NB4 (cell line): ENCODE results near the gene FOCAD.

Experiments
- DNase-seq: peaks from one replicate; pipeline ENCODE4 v3.0.0; 2010; ENCODE audit warnings: low read depth
- H3K4me3 ChIP-seq: one replicate; pipeline ENCODE4 v1.5.1; 2011; ENCODE audit warnings: mild to moderate bottlenecking, low read depth, low read length, moderate library complexity
- MAX ChIP-seq: IDR thresholded peaks from 2 replicates; pipeline ENCODE4 v1.6.1; 2011; ENCODE audit warnings: low read depth, low read length
- MYC ChIP-seq: IDR thresholded peaks from 2 replicates; pipeline ENCODE4 v1.6.1; 2011; ENCODE audit warnings: low read depth, low read length
- POLR2A ChIP-seq: IDR thresholded peaks from 2 replicates; pipeline ENCODE4 v1.6.1; 2011; ENCODE audit warnings: mild to moderate bottlenecking; ENCODE audit not compliant: insufficient read length; ENCODE audit errors: extremely low read depth
- TF ChIP-seq, protein P1 (sequence below): IDR thresholded peaks from one replicate; pipeline ENCODE4 v1.5.1; 2012; ENCODE audit warnings: low read depth, low read length

Gene FOCAD

GRCh38 chr9:20729523-20729922 lies 45.5 kb downstream of the FOCAD start:
- TF ChIP-seq, protein P1, sequence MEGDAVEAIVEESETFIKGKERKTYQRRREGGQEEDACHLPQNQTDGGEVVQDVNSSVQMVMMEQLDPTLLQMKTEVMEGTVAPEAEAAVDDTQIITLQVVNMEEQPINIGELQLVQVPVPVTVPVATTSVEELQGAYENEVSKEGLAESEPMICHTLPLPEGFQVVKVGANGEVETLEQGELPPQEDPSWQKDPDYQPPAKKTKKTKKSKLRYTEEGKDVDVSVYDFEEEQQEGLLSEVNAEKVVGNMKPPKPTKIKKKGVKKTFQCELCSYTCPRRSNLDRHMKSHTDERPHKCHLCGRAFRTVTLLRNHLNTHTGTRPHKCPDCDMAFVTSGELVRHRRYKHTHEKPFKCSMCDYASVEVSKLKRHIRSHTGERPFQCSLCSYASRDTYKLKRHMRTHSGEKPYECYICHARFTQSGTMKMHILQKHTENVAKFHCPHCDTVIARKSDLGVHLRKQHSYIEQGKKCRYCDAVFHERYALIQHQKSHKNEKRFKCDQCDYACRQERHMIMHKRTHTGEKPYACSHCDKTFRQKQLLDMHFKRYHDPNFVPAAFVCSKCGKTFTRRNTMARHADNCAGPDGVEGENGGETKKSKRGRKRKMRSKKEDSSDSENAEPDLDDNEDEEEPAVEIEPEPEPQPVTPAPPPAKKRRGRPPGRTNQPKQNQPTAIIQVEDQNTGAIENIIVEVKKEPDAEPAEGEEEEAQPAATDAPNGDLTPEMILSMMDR: no peak
- TF ChIP-seq POLR2A (no peak), MAX (no peak), MYC (no peak)
- DNase-seq: no peak
- H3K4me3 ChIP-seq: no peak overlapping the region

DNA sequence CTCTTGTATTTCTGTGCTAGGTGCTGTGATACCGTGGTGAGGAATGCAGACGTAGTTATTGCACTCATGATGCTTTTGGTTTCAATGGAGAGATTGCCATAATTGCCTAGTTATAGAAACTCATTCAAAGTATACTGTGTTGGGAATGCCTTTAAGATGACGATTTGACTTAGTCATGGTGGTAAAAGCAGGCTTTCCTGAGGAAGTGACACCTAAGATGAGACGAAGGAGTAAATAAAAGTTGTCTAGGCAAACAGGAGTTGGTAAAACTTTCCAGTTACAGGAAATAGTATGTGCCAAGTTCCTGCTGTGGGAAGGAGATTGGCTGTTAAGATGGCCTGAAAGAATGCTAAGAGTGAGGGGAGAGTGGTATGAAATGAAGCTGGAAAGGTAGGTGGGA lies 48.1 kb downstream of the FOCAD start:
- no peak for DNase-seq
- no peak overlapping the region for H3K4me3 ChIP-seq
- TF ChIP-seq MAX (no peak), POLR2A (no peak), MYC (no peak)
- TF ChIP-seq, protein P1: no peak

GRCh38 chr9:20734275-20734674 lies 50.2 kb downstream of the FOCAD start:
- H3K4me3 ChIP-seq: no peak overlapping the region
- no peak for DNase-seq
- TF ChIP-seq, protein P1: no peak
- TF ChIP-seq MAX (no peak), POLR2A (no peak), MYC (no peak)

DNA sequence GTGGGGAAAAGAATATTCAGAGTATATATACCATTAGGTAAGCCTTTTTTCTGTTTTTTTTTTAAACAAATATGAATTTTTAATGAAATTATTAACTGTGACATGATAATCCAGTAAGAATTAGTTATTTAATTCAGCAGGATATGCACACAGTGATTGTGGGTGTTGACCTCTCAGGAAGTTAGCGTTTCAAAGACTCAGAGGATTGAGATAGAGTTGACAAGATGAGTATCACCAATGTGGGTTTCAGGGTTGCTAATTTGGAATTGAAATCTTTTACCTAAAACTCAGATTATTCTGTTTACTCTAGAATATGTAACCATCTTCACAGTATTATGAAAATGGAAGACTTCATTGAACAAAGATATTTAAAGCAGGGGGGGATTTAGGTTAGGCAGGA lies 56.2 kb downstream of the FOCAD start:
- no peak overlapping the region for H3K4me3 ChIP-seq
- TF ChIP-seq, protein P1: no peak
- no peak for TF ChIP-seq MAX
- no peak for TF ChIP-seq POLR2A
- no peak for TF ChIP-seq MYC
- no peak for DNase-seq

DNA sequence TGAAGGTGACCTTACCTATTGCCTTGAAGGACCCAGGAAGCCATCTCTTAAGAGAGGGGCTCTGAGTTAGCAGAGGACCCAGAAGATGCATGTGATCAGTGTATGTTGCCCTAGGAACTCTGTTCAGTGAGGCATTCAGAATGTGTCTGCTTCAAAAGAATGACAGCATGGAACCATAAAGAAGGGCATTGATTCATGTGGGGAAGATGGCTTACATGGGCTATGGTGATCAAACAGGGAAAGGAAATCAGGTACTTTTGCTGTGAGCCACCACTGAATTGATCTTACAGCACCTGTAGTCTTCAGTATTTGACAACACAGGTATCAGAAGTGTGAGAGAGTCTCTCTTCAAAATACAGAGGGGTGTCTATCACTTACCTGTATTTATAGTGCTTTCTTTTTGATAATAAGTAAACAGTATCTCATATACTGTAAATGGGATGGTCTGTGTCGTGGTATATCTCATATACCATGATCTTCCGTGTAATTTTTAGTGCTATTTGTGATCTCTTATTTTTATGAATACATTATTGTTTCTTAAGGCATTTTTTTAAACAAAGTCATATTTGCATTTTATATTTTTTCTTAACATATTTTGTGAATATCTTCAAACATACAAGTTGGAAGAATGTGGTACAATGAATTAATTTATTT lies 57.0 kb downstream of the FOCAD start:
- DNase-seq: no peak
- TF ChIP-seq MAX: no peak
- TF ChIP-seq POLR2A: no peak
- TF ChIP-seq, protein P1: no peak
- TF ChIP-seq MYC: no peak
- H3K4me3 ChIP-seq: no peak overlapping the region

GRCh38 chr9:20742833-20743232 lies 58.8 kb downstream of the FOCAD start:
- H3K4me3 ChIP-seq: no peak overlapping the region
- DNase-seq: no peak
- TF ChIP-seq MAX (no peak), MYC (no peak), POLR2A (no peak)
- TF ChIP-seq, protein P1: no peak
